GM03348 (cell line): ENCODE measurements around the gene PDILT.

Experiments
- DNase-seq: peaks from one replicate; pipeline ENCODE4 v3.0.0; 2012; ENCODE audit warnings: low spot score

Gene PDILT

DNA sequence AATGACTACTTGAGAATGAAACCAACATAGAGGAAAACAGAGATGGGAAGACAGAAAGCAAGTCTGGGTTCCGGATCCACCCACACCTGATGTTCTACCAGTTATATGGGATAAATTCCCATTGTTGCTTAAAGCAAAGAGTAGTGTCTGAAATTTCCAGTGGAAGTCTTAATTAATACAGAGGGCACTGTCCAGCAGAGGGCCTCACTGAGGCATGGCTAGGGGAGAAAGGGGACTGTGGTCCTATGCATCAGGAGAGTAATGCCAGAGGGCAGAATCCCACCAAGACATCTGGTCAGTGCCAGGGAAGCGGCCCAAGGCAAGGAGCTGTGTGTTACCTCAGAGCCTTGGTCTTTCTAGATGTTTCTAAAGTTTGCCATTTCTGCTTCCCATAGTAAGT lies 44.5 kb downstream of the PDILT start:
- DNase-seq = no peak

DNA sequence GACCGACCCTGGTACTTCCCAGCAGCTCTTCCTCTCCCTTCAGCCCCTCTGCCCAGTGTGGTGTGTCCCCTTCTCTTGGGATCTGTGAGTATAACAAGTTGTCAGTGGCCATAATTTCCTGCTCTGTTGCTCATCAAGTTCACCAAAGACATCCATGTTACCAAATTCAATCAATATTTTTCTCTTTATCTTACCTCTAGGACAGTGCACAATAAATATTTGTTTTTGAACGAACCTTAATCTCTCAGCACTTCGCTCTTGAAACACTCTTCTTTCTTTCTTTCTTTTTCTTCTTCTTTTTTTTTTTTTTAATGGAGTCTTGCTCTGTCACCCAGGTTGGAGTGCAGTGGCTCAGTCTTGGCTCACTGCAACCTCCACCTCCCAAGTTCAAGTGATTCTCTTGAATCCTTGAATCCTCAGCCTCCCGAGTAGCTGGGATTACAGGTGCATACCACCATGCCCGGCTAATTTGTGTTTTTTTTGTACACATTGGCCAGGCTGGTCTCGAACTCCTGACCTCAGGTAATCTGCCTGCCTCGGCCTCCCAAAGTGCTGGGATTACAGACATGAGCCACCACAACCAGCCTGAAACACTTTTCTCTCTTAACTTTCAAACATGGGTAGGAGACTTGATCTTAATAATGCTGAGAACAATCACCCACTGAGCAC lies 49.3 kb downstream of the PDILT start:
- no peak for DNase-seq

DNA sequence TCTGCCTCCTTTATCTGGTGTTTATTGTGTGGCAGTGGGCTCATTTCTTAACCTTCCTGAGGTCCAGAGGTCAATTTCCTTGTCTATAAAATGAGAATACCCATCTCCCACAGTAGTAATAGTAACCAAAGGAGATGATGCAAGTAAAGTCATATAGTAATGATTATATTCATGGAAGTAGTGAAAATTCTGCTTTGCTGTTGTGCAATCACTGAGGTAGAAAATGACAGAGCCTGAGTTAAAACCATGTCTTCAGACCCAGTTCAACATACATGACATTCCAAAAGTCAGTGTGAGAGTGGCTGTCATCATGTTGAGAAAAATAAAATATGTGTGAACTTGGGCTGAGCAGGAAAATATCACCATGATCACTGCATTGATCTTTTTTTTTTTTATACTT lies 51.2 kb downstream of the PDILT start:
- no peak for DNase-seq

DNA sequence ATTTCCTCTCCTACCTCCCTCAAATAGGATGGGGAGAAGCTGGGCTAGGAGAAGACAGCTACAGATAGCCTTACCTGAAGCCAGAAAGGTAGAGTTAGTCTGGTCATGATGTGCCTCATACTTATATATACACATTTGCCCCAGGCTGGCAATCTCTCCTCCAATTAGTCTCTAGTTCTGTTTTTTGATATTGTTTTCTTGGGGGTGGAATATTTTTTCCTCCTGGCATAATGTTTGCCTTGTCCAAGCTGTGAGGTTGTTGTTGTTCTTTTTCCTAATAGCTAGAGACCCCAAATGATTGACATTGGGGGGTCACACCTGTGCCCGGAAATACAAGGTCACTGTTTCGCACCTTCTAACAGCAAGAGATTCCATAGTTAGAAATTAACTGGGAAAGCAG lies 51.9 kb downstream of the PDILT start, which contains the start of gene UMOD:
Gene UMOD (minus strand): TSS at position 101 of the 400 bp plus-strand sequence. CDS start 1,978 bp downstream, outside the sequence.
- DNase-seq = no peak

- no peak for DNase-seq
Measured at GRCh38 chr16:20349615-20350014, 54.9 kb downstream of the PDILT start.

- no peak for DNase-seq
Measured at GRCh38 chr16:20348365-20349185, 56.0 kb downstream of the PDILT start.

- DNase-seq = no peak
Measured at GRCh38 chr16:20347666-20348364, 56.7 kb downstream of the PDILT start.

- no peak for DNase-seq
Measured at GRCh38 chr16:20344611-20345010, 59.9 kb downstream of the PDILT start.

DNA sequence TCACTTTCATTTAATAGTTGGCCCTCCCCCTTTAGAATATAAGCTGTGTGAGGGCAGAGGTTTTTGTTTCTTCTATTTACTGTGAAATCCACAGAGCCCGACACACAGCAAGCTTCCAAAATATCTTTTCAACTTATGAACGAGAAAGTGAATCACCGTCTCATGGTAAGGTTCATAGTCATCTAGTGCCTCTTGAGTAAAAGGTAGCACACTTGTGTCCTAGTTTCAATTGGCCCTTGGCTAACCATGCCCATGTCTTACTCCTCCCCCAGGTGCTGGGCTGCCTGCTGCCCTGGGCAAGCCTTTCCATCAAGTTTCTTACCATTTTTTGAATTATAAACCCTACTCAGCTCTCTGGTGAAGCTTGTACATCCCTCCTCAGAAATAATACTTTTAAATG lies 64.8 kb downstream of the PDILT start:
- no peak for DNase-seq

- no peak for DNase-seq
Measured at GRCh38 chr16:20336955-20337354, 67.6 kb downstream of the PDILT start.

- DNase-seq = no peak
Measured at GRCh38 chr16:20334396-20334795, 70.1 kb downstream of the PDILT start.

GRCh38 chr16:20333120-20333519 lies 71.4 kb downstream of the PDILT start:
- no peak for DNase-seq

DNA sequence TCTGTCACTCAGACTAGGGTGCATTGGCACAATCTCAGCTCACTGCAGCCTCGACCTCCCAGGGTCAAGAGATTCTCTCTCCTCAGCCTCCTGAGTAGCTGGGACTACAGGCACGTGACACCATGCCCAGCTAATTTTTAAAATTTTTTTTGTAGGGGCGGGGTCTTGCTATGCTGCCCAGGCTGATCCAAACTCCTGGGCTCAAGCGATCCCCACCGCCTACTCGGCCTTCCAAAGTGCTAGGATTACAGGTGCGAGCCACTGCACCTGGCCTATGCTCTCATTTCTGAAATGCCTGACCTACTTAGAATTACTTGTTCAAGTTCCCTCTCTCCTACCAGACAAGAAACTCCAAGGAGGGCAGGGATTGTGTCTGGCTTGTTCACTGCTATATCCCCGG lies 72.1 kb downstream of the PDILT start:
- DNase-seq = no peak

DNA sequence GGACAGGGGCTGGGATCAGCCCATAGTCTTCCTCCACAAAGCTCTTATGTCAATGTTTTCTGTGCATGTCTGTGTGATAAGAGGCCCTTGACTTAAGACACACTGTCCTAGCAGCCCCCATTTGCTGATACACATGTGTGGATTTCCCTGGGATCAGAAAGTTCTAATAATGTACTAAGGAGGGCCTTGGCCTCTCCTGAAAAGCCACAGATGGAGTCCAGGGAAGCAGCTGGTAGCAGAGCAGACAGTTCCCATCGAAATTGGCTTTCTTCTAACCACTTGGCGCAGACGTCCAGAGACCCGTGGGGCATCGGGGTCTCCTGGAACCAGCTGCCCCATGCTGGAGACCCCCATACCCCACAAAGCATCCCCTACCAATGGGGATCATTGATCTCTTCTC lies 72.9 kb downstream of the PDILT start:
- DNase-seq = no peak

DNA sequence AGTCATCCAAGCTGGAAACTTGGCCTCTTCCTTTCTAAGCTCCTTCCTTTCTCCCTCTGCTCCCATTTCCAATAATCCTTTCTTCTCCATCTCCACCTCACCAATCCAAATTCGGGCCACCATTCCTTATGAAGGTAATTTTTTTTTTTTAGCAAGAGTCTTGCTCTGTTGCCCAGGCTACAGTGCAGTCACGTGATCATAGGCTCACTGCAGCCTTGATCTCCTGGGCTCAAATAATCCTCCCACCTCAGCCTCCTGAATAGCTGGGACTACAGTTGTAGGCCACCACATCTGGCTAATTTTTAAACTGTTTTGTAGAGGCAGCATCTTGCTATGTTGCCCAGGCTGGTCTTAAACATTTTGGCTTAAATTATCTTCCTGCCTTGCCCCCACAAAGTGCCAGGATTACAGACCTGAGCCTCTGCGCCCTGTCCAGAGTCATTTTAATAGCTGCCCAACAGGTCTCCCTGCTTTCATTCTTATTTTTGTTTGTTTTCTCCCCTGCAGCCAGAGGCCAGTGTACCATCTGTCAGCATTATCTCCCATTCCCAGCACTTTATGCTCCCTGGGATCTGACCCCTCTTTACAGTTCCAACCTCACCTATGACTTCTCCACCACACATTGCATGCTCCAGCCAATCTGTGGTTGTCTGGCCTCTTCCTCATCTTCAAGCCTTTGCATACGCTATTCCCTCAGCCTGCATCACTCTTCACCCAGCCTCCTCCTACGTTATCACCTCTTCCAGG lies 75.0 kb downstream of the PDILT start:
- DNase-seq = no peak

DNA sequence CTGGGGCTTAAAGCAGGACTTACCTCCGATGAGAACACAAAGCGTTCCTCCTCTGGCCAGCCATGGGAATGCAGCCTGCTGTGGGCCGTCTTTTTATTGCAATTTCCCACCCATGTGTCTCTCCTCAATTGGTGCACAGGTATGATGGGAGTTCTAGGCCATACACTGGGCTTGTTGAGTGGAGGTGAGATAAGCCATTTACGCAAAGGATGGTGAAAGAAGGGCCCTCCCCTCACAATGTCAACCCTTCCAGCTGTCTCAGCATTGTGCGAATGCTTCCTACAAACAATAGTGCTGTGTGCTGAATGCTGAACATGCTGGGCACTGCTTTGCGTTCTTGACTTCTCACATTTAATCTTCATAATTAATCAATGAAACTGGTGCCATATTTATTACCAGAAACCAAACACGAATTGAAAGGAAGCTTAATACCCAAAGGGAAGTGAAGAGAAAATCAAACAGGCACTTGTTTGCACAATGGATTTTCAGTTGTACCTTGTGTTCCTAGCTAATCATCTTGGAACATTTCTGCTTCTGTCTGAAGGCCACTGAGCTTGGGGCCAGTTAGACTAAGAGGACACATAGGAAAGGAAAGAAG lies 77.0 kb downstream of the PDILT start, which contains the start of gene GP2:
Gene GP2 (minus strand): TSS at position 70 of the 598 bp plus-strand sequence. CDS start 1,082 bp downstream, outside the sequence.
- DNase-seq = no peak

- no peak for DNase-seq
Measured at GRCh38 chr16:20326321-20326720, 78.2 kb downstream of the PDILT start.

DNA sequence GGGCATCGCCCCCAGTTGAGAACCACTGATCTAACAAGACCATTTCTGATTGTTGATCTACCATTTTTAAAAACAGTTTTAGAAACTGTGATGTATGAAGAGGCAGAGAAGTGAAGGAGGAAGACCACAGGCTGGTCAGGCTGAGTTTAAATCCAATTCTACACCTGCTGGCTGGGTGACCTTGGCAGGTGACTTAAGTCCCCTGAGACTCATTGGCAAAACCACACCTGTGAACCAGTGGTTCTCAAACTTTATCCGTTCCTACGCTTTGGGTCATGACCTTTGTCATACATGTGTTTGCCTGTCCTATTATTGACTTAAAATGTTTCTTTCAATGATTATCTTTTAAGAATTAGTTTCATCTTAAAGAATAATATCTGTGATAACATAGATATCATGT lies 79.5 kb downstream of the PDILT start:
- no peak for DNase-seq

- no peak for DNase-seq
Measured at GRCh38 chr16:20323591-20324117, 80.9 kb downstream of the PDILT start.

DNA sequence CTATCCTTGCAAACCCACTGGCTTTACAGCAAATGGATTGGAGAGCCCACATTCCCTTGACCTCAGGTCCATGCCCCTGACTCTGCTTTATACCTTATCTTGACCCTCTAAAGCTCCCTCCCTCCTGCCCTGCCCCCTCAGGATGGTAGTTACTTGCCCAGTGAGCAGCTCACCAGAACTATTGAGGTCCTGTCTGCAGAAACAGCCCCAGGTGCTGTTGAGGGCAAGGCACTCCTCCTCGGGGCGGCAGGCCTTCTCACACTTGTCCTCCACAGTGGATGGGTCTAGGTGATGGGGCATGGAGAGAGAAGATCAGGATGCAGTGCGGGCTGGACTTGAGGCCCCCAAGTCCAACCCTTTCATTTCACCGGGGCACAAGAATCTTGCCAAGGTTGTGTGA lies 81.8 kb downstream of the PDILT start:
- DNase-seq = no peak

DNA sequence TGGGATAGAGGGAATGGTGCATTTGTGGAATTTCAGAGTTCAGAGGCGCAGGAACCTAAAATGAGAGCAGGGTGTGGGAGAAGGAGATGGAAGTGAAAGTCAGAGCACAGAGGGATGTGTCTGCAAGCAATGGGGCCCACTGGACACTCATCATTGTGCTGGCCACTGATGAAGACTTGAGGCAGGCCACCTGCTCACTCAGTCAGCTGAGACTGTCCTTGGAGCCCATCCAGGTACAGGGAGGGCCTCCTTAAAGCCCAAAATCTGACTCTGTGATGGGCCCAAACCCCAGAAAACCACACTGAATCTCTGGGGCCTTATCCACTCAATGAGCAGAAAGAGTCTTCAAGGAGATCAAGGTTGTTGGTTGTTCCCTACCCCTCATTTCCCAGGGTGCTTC lies 82.9 kb downstream of the PDILT start:
- no peak for DNase-seq
